SK-N-SH treated with all-trans-retinoic acid at 6 μM for 48 hours (cell line): Measurements from ENCODE around the gene HCN2.

ENCODE experiments used
- ATAC-seq: fragments of 200-7000 bp; cut with Tn5 transposase; 3 replicates; pipeline ENCODE4 v1.9.1; 2020; ENCODE audit warnings: mild to moderate bottlenecking, moderate library complexity
- ARNTL ChIP-seq: fragments of 450-650 bp; formaldehyde crosslinking; IDR thresholded peaks from 2 replicates; pipeline ENCODE4 v1.5.0; 2020; ENCODE audit warnings: low read depth, mild to moderate bottlenecking, moderate library complexity, borderline replicate concordance
- BACH2 ChIP-seq: fragments of 250-450 bp; sonication (Bioruptor Pico); IDR thresholded peaks from 2 replicates; pipeline ENCODE4 v1.9.0; 2021; ENCODE audit warnings: mild to moderate bottlenecking, borderline replicate concordance
- CREB5 ChIP-seq: fragments of 250-450 bp; sonication (Bioruptor Pico); IDR thresholded peaks from 2 replicates; pipeline ENCODE4 v1.5.1; 2020; ENCODE audit warnings: low read depth, mild to moderate bottlenecking, moderate library complexity
- CSDC2 ChIP-seq: fragments of 250-450 bp; sonication (Bioruptor Pico); IDR thresholded peaks from 2 replicates; pipeline ENCODE4 v1.5.0; 2020; ENCODE audit warnings: mild to moderate bottlenecking, moderate library complexity
- CSRNP3 ChIP-seq: fragments of 250-450 bp; sonication (Bioruptor Pico); IDR thresholded peaks from 2 replicates; pipeline ENCODE4 v1.5.1; 2021; ENCODE audit warnings: mild to moderate bottlenecking, moderate library complexity
- ESRRG ChIP-seq: fragments of 250-450 bp; sonication (Bioruptor Pico); IDR thresholded peaks from 2 replicates; pipeline ENCODE4 v1.6.1; 2021; ENCODE audit warnings: mild to moderate bottlenecking
- GLIS3 ChIP-seq: fragments of 250-450 bp; sonication (Bioruptor Pico); IDR thresholded peaks from 2 replicates; pipeline ENCODE4 v1.5.0; 2020; ENCODE audit warnings: mild to moderate bottlenecking, moderate library complexity
- OSR1 ChIP-seq: fragments of 250-450 bp; sonication (Bioruptor Pico); IDR thresholded peaks from 2 replicates; pipeline ENCODE4 v1.8.0; 2022; ENCODE audit warnings: moderate library complexity, mild to moderate bottlenecking, inconsistent platforms
- PATZ1 ChIP-seq: fragments of 250-450 bp; sonication (Bioruptor Pico); IDR thresholded peaks from 2 replicates; pipeline ENCODE4 v1.8.0; 2020; ENCODE audit warnings: mild to moderate bottlenecking, moderate library complexity, borderline replicate concordance
- PPARA ChIP-seq: fragments of 250-450 bp; sonication (Bioruptor Pico); IDR thresholded peaks from 2 replicates; pipeline ENCODE4 v1.5.0; 2020; ENCODE audit warnings: mild to moderate bottlenecking, borderline replicate concordance
- RARB ChIP-seq: fragments of 250-450 bp; sonication (Bioruptor Pico); IDR thresholded peaks from 2 replicates; pipeline ENCODE4 v1.8.0; 2021; ENCODE audit warnings: mild to moderate bottlenecking, moderate library complexity
- TCF4 ChIP-seq: fragments of 250-450 bp; sonication (Bioruptor Pico); IDR thresholded peaks from 2 replicates; pipeline ENCODE4 v1.8.0; 2021; ENCODE audit warnings: mild to moderate bottlenecking, moderate library complexity, borderline replicate concordance
- TOX ChIP-seq: fragments of 250-450 bp; sonication (Bioruptor Pico); IDR thresholded peaks from 2 replicates; pipeline ENCODE4 v1.8.0; 2021; ENCODE audit warnings: mild to moderate bottlenecking, moderate library complexity, borderline replicate concordance
- TSHZ2 ChIP-seq: fragments of 250-450 bp; sonication (Bioruptor Pico); IDR thresholded peaks from 2 replicates; pipeline ENCODE4 v1.5.0; 2020; ENCODE audit warnings: mild to moderate bottlenecking, moderate library complexity
- ZC3H10 ChIP-seq: fragments of 250-450 bp; sonication (Bioruptor Pico); IDR thresholded peaks from 2 replicates; pipeline ENCODE4 v1.5.1; 2021; ENCODE audit warnings: mild to moderate bottlenecking, moderate library complexity
- ZFP3 ChIP-seq: fragments of 250-450 bp; sonication (Bioruptor Pico); IDR thresholded peaks from 2 replicates; pipeline ENCODE4 v1.5.0; 2020; ENCODE audit warnings: mild to moderate bottlenecking, moderate library complexity
- ZFP30 ChIP-seq: fragments of 450-650 bp; formaldehyde crosslinking; IDR thresholded peaks from 2 replicates; pipeline ENCODE4 v1.5.0; 2022; ENCODE audit warnings: mild to moderate bottlenecking, moderate library complexity
- ZNF70 ChIP-seq: fragments of 450-650 bp; formaldehyde crosslinking; IDR thresholded peaks from 2 replicates; pipeline ENCODE4 v1.5.0; 2020; ENCODE audit warnings: mild to moderate bottlenecking, moderate library complexity
- ZNF8 ChIP-seq: fragments of 450-650 bp; formaldehyde crosslinking; IDR thresholded peaks from 2 replicates; pipeline ENCODE4 v1.5.0; 2020; ENCODE audit warnings: mild to moderate bottlenecking, moderate library complexity
- TF ChIP-seq, protein P1 (sequence below): fragments of 250-450 bp; sonication (Bioruptor Pico); IDR thresholded peaks from 2 replicates; pipeline ENCODE4 v1.8.0; 2021; ENCODE audit warnings: low read depth, mild to moderate bottlenecking, moderate library complexity, borderline replicate concordance

The HCN2 gene

DNA sequence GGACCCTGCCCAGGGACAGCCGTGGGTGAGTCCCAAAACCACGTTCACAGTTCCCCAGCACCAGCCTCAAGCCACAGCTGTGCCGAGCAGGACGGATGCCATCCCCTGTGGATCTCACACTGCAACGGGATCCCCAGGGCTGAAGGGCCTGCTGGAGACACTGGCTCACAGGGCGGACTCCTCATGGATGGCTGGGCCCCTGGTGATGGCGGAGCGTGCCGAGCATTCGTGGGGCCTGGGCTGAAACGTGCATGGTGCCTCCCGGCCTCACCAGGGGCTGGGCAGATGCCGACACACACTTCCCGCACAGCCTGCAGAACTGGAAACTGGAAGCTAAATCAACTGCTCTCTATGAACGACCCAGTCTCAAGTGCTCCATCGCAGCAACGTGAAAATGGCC, 63.7 kb downstream of the HCN2 start:
- ATAC-seq: no peak
- TF ChIP-seq ZC3H10 (CRISPR knock-in tag) (no peak), ESRRG (CRISPR knock-in tag) (no peak), PPARA (CRISPR knock-in tag) (no peak), GLIS3 (CRISPR knock-in tag) (no peak), ARNTL (CRISPR knock-in tag) (no peak), BACH2 (CRISPR knock-in tag) (no peak), CSDC2 (CRISPR knock-in tag) (no peak), ZFP30 (CRISPR knock-in tag) (no peak), ZFP3 (CRISPR knock-in tag) (no peak), TSHZ2 (no peak), PATZ1 (no peak), CSRNP3 (CRISPR knock-in tag) (no peak), ZNF8 (CRISPR knock-in tag) (no peak), RARB (no peak), CREB5 (CRISPR knock-in tag) (no peak), ZNF70 (CRISPR knock-in tag) (no peak), TOX (CRISPR knock-in tag) (no peak), OSR1 (CRISPR knock-in tag) (no peak)
- TF ChIP-seq, protein P1, sequence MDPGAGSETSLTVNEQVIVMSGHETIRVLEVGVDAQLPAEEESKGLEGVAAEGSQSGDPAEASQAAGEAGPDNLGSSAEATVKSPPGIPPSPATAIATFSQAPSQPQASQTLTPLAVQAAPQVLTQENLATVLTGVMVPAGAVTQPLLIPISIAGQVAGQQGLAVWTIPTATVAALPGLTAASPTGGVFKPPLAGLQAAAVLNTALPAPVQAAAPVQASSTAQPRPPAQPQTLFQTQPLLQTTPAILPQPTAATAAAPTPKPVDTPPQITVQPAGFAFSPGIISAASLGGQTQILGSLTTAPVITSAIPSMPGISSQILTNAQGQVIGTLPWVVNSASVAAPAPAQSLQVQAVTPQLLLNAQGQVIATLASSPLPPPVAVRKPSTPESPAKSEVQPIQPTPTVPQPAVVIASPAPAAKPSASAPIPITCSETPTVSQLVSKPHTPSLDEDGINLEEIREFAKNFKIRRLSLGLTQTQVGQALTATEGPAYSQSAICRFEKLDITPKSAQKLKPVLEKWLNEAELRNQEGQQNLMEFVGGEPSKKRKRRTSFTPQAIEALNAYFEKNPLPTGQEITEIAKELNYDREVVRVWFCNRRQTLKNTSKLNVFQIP (CRISPR knock-in tag): no peak

GRCh38 chr19:655691-656090, 66.0 kb downstream of the HCN2 start:
- no peak for ATAC-seq
- TF ChIP-seq ZC3H10 (CRISPR knock-in tag) (no peak), PATZ1 (no peak), ZFP30 (CRISPR knock-in tag) (no peak), TCF4 (CRISPR knock-in tag) (no peak), TSHZ2 (no peak), ARNTL (CRISPR knock-in tag) (no peak), CSDC2 (CRISPR knock-in tag) (no peak), RARB (no peak), ZFP3 (CRISPR knock-in tag) (no peak), GLIS3 (CRISPR knock-in tag) (no peak)
